GM12891 (cell line): ENCODE data around the gene DEPDC5.

Source experiments
- POLR2A ChIP-seq: IDR thresholded peaks from 2 replicates; pipeline ENCODE4 v1.6.1; 2011; ENCODE audit warnings: low read depth, low read length, control low read depth
- POLR2AphosphoS5 ChIP-seq: IDR thresholded peaks from 2 replicates; pipeline ENCODE4 v1.6.1; 2011; ENCODE audit warnings: low read depth, low read length, control low read depth
- POU2F2 ChIP-seq: IDR thresholded peaks from 2 replicates; pipeline ENCODE4 v1.6.1; 2011; ENCODE audit warnings: low read depth, mild to moderate bottlenecking, control low read depth, low read length, moderate library complexity
- SPI1 ChIP-seq: IDR thresholded peaks from 2 replicates; pipeline ENCODE4 v1.6.1; 2011; ENCODE audit warnings: low read depth, low read length, control low read depth

DNA sequence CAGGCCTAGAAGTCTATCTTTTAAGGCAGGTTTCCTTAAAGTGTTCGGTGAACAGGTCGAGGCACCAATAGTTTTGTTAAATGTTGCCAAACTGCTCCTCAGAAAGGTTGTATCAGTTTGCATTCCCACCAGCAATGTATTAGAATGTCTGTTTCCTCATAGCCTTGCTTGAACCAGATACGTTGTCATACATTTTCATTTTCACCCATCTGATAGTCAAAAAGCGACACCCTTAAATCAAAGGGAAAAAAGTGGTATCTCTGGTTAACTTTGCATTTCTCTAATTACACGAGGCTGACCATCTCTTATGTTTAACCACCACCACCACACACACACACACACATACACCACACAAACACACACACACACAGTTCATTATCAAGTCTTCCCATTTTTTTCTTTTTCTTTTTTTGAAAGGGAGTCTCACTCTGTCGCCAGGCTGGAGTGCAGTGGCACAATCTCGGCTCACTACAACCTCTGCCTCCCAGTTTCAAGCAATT, 20.2 kb upstream of the DEPDC5 start:
- no peak for TF ChIP-seq SPI1
- no peak for TF ChIP-seq POLR2AphosphoS5
- TF ChIP-seq POLR2A, result no peak
- no peak for TF ChIP-seq POU2F2
